Hematopoietic multipotent progenitor cell treated with erythropoietin and hydrocortisone succinate and interleukin-3 and kit ligand, for 17 days (in vitro differentiated cells): ENCODE data around the gene RPL36A.

Source experiments
- DNase-seq: peaks from one replicate; pipeline ENCODE4 v3.0.0-alpha.2; 2015; ENCODE audit warnings: low spot score

RPL36A gene

GRCh38 chrX:101442085-101442484 is 51.3 kb downstream of the RPL36A start:
- DNase-seq: no peak
